SH-SY5Y (cell line): ENCODE results near the gene PPP1R14B.

ENCODE experiments used
- GATA2 ChIP-seq: IDR thresholded peaks from 2 replicates; pipeline ENCODE4 v1.6.1; 2011; ENCODE audit warnings: mild to moderate bottlenecking, low read depth, low read length
- GATA3 ChIP-seq: IDR thresholded peaks from 2 replicates; pipeline ENCODE4 v1.6.1; 2011; ENCODE audit warnings: low read depth, mild to moderate bottlenecking, low read length, moderate library complexity

DNA sequence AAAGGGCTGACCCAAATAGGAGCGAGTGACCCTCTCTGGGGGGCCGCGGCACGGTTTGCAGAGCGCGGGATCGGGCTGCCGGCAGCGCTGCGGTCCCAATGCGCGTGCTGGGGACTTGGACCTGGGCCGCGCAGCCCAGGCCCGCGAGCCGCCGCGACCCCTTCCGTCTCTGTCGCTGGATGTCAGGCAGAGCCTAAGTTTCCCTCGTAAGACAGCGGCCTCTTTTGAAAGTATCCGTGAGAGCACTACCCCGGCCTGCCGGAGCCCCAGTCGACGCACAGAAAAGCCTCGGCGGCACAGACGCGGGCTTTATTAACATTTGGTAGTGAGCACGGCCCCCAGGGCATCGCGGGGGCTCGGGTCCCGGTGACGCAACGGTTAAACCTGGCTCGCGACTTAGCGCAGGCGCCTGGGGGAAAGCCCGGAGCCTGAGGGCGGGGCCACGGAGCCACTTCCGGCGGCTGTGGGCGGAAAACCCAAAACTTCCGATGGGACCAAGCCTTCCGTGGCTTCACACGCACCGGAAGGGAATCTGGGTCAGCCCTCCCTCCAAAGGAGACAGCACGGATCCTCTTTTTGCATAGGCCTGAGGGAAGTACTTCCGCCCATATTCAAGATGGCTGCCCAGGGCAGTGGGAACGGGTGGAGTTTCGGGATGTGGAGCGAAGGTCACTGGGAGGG, 22.9 kb upstream of the PPP1R14B start:
- TF ChIP-seq GATA2, result no peak
- TF ChIP-seq GATA3, result no peak
